Mucosa of stomach (tissue), 1 donor: Measurements from ENCODE around the gene SPIRE1.

Source experiments
- H3K27me3 ChIP-seq: one replicate; pipeline ENCODE4 v1.7.0; 2013; ENCODE audit warnings: mild to moderate bottlenecking, low read length; ENCODE audit not compliant: control insufficient read depth, insufficient read depth
- H3K36me3 ChIP-seq: one replicate; pipeline ENCODE4 v1.7.0; 2013; ENCODE audit warnings: low read length; ENCODE audit not compliant: control insufficient read depth, insufficient read depth
- H3K4me1 ChIP-seq: one replicate; pipeline ENCODE4 v1.7.0; 2013; ENCODE audit warnings: mild to moderate bottlenecking, low read length; ENCODE audit not compliant: control insufficient read depth, insufficient read depth
- H3K4me3 ChIP-seq: one replicate; pipeline ENCODE4 v1.7.0; 2013; ENCODE audit warnings: low read length
- H3K9ac ChIP-seq: one replicate; pipeline ENCODE4 v1.7.0; 2013; ENCODE audit warnings: mild to moderate bottlenecking, low read length, moderate library complexity
- H3K9me3 ChIP-seq: one replicate; pipeline ENCODE4 v1.7.0; 2013; ENCODE audit warnings: mild to moderate bottlenecking, low read length, moderate library complexity; ENCODE audit not compliant: control insufficient read depth
- donor health status: Pancreatic carcinoma.

Gene SPIRE1

GRCh38 chr18:12443551-12443950 lies 214.4 kb downstream of the SPIRE1 start:
- H3K9ac ChIP-seq, result no peak overlapping the region
- no peaks in the 10 kb centered on the region for H3K27me3 ChIP-seq
- no peaks in the 10 kb centered on the region for H3K4me1 ChIP-seq
- H3K4me3 ChIP-seq, result no peak overlapping the region
- H3K9me3 ChIP-seq, result no peaks in the 10 kb centered on the region
- H3K36me3 ChIP-seq, result no peaks in the 10 kb centered on the region

GRCh38 chr18:12442946-12443345 lies 215.0 kb downstream of the SPIRE1 start:
- no peak overlapping the region for H3K4me3 ChIP-seq
- H3K36me3 ChIP-seq, result no peaks in the 10 kb centered on the region
- no peaks in the 10 kb centered on the region for H3K9me3 ChIP-seq
- H3K4me1 ChIP-seq, result no peaks in the 10 kb centered on the region
- H3K9ac ChIP-seq, result no peak overlapping the region
- H3K27me3 ChIP-seq, result no peaks in the 10 kb centered on the region

GRCh38 chr18:12441475-12442034 lies 216.4 kb downstream of the SPIRE1 start:
- Histone ChIP-seq H3K36me3 (no peaks in the 10 kb centered on the region), H3K4me1 (no peaks in the 10 kb centered on the region), H3K27me3 (no peaks in the 10 kb centered on the region), H3K9me3 (no peaks in the 10 kb centered on the region), H3K9ac (no peak overlapping the region), H3K4me3 (no peak overlapping the region)

GRCh38 chr18:12438257-12438656 lies 219.7 kb downstream of the SPIRE1 start:
- Histone ChIP-seq H3K9me3 (no peaks in the 10 kb centered on the region), H3K4me1 (no peaks in the 10 kb centered on the region), H3K4me3 (no peak overlapping the region), H3K36me3 (no peaks in the 10 kb centered on the region), H3K9ac (no peak overlapping the region), H3K27me3 (no peaks in the 10 kb centered on the region)

GRCh38 chr18:12435867-12436266 lies 222.0 kb downstream of the SPIRE1 start:
- Histone ChIP-seq H3K9me3 (no peaks in the 10 kb centered on the region), H3K9ac (no peak overlapping the region), H3K27me3 (no peaks in the 10 kb centered on the region), H3K36me3 (no peaks in the 10 kb centered on the region), H3K4me1 (no peaks in the 10 kb centered on the region), H3K4me3 (no peak overlapping the region)

GRCh38 chr18:12434541-12434929 lies 223.4 kb downstream of the SPIRE1 start:
- Histone ChIP-seq H3K4me3 (no peak overlapping the region), H3K4me1 (no peaks in the 10 kb centered on the region), H3K27me3 (no peaks in the 10 kb centered on the region), H3K9ac (no peak overlapping the region), H3K36me3 (peaks cover 4% of the 10 kb centered on the region), H3K9me3 (no peaks in the 10 kb centered on the region)

- no peaks in the 10 kb centered on the region for H3K4me1 ChIP-seq
- peaks cover 4% of the 10 kb centered on the region for H3K36me3 ChIP-seq
- H3K4me3 ChIP-seq, result no peak overlapping the region
- no peak overlapping the region for H3K9ac ChIP-seq
- H3K9me3 ChIP-seq, result no peaks in the 10 kb centered on the region
- H3K27me3 ChIP-seq, result no peaks in the 10 kb centered on the region
Observed at GRCh38 chr18:12433829-12434540, 223.9 kb downstream of the SPIRE1 start.

- Histone ChIP-seq H3K4me1 (no peaks in the 10 kb centered on the region), H3K27me3 (no peaks in the 10 kb centered on the region), H3K36me3 (peaks cover 4% of the 10 kb centered on the region), H3K4me3 (no peak overlapping the region), H3K9ac (no peak overlapping the region), H3K9me3 (no peaks in the 10 kb centered on the region)
Observed at GRCh38 chr18:12432881-12433280, 225.0 kb downstream of the SPIRE1 start.

GRCh38 chr18:12432196-12432595 lies 225.7 kb downstream of the SPIRE1 start:
- Histone ChIP-seq H3K4me3 (no peak overlapping the region), H3K9me3 (no peaks in the 10 kb centered on the region), H3K4me1 (no peaks in the 10 kb centered on the region), H3K27me3 (no peaks in the 10 kb centered on the region), H3K36me3 (peaks cover 4% of the 10 kb centered on the region), H3K9ac (no peak overlapping the region)

- no peak overlapping the region for H3K4me3 ChIP-seq
- H3K4me1 ChIP-seq, result no peaks in the 10 kb centered on the region
- no peak overlapping the region for H3K9ac ChIP-seq
- H3K36me3 ChIP-seq, result peaks cover 4% of the 10 kb centered on the region
- H3K9me3 ChIP-seq, result no peaks in the 10 kb centered on the region
- H3K27me3 ChIP-seq, result no peaks in the 10 kb centered on the region
Observed at GRCh38 chr18:12431561-12431960, 226.3 kb downstream of the SPIRE1 start.

GRCh38 chr18:12430137-12430990 lies 227.5 kb downstream of the SPIRE1 start:
- Histone ChIP-seq H3K4me3 (no peak overlapping the region), H3K9ac (no peak overlapping the region), H3K4me1 (no peaks in the 10 kb centered on the region), H3K9me3 (no peaks in the 10 kb centered on the region), H3K27me3 (no peaks in the 10 kb centered on the region), H3K36me3 (peaks cover 4% of the 10 kb centered on the region)

- Histone ChIP-seq H3K36me3 (peaks cover 4% of the 10 kb centered on the region), H3K9me3 (no peaks in the 10 kb centered on the region), H3K27me3 (no peaks in the 10 kb centered on the region), H3K9ac (no peak overlapping the region), H3K4me1 (no peaks in the 10 kb centered on the region), H3K4me3 (no peak overlapping the region)
Observed at GRCh38 chr18:12429556-12429955, 228.4 kb downstream of the SPIRE1 start.
